ENCODE results near the gene ZG16. TPM values are rescaled to one million over a fixed set of nuclear protein-coding genes. Genes with fewer than 3 reads are reported as not detected.
A peak's percentile ranks its signal among the peaks of the same experiment; 100 is the strongest.

Gene ZG16
- total and polyA plus RNA-seq, 9 of the 15 experiments (the other 6 are each of a cell fraction or from before 2014, with no cell fraction given), result 0.04 TPM; not detected in 8

- TF ChIP-seq ZNF740 (CRISPR knock-in tag; IDR thresholded peaks at IDR 0.05) (no peak), ZNF740 (tag; IDR thresholded peaks at IDR 0.05) (no peak), MCM5 (IDR thresholded peaks at IDR 0.05; ENCODE audit: low read depth) (no peak), BACH1 (tag; IDR thresholded peaks at IDR 0.05) (no peak), TARDBP (IDR thresholded peaks at IDR 0.05) (no peak), EP400 (IDR thresholded peaks at IDR 0.05) (no peak)
These were observed 48.9 kb upstream of the ZG16 start (continued) for GRCh38 chr16:29729116-29729521.

- no peaks in the 10 kb centered on the region for H4K20me1 ChIP-seq (replicated peaks; ENCODE audit: control insufficient read depth, insufficient read depth, low read length)
- H3K9me3 ChIP-seq (replicated peaks; ENCODE audit: control insufficient read depth, insufficient read depth, low read depth, low read length), result no peaks in the 10 kb centered on the region
- FAIRE-seq, result no peak
- intact Hi-C loops (cut with micrococcal nuclease), result no loop called here
- H3K4me2 ChIP-seq (ENCODE audit: insufficient read depth, low read length), result no peak overlapping the region
- H3K79me2 ChIP-seq (ENCODE audit: control insufficient read depth, insufficient read depth, low read length), result no peaks in the 10 kb centered on the region
- 39% methylated on average over 7 of the region's 7 CpGs for WGBS (ENCODE audit: insufficient coverage, low coverage, missing lambda C conversion rate)
- H3K9me1 ChIP-seq (ENCODE audit: control insufficient read depth, insufficient read depth, low read length), result no peaks in the 10 kb centered on the region
- peaks cover 0 to 3% of the 10 kb centered on the region in 2 experiments; a peak in 4 of 5 replicates for H3K4me1 ChIP-seq (replicated peaks in 1 of 2; ENCODE audit: control insufficient read depth in 2 of 2, insufficient read depth in 2 of 2, low read length in 2 of 2)
- no TSS peak for BruUV-seq (replicated peaks)
- H2AFZ ChIP-seq (ENCODE audit: low read depth, low read length), result 0 out of 2 replicates have a peak overlapping the region, but pooled peaks have one; percentile 26
- H3K4me3 ChIP-seq, result no peak overlapping the region
- no peak for DNase-seq (ENCODE audit: extremely low read depth in 1 of 4, low spot score in 3 of 4)
- no peak overlapping the region for H3K27ac ChIP-seq (ENCODE audit: extremely low read depth, low read depth, low read length)
- ATAC-seq, result no peak
- ChIA-PET POLR2A (interaction anchor here (0.6 kb wide), 2 partner anchors 93 to 335 kb away, joined by 3 read pairs; partner anchors contain the start of gene ALDOA), CTCF (ENCODE audit: low intra/inter-chr PET ratio) (no interaction called here)
- in situ Hi-C loops (cut with MboI), result no loop called here
- no peaks in the 10 kb centered on the region for H3K27me3 ChIP-seq (ENCODE audit: control insufficient read depth in 2 of 2, insufficient read depth in 2 of 2, low read length in 2 of 2)
- H3K9ac ChIP-seq (ENCODE audit: insufficient read depth in 1 of 2, low read depth in 2 of 2, low read length in 2 of 2), result no peak overlapping the region
- no peaks in the 10 kb centered on the region for H3K36me3 ChIP-seq (ENCODE audit: control insufficient read depth, insufficient read depth, low read length)
- no peak for TF ChIP-seq U2AF2 (optimal IDR thresholded peaks at IDR 0.05; ENCODE audit: low read depth, low read length)
- no peak for TF ChIP-seq DPF2 (IDR thresholded peaks at IDR 0.05)
- TF ChIP-seq HMGN3 (IDR thresholded peaks at IDR 0.05; ENCODE audit: borderline replicate concordance, extremely low read depth, insufficient read length, low read depth, low read length), result no peak
- TF ChIP-seq MAFF (IDR thresholded peaks at IDR 0.05; ENCODE audit: low read length), result no peak
- TF ChIP-seq EGR1 (conservative IDR thresholded peaks at IDR 0.05), result no peak
- TF ChIP-seq ETS2 (tag; IDR thresholded peaks at IDR 0.05; ENCODE audit: borderline replicate concordance, poor library complexity, severe bottlenecking), result no peak
- TF ChIP-seq TCF7L2 (IDR thresholded peaks at IDR 0.05; ENCODE audit: low read depth, low read length), result no peak
- no peak for TF ChIP-seq RB1 (IDR thresholded peaks at IDR 0.05; ENCODE audit: low read depth)
- no peak for TF ChIP-seq NR2F6 (CRISPR knock-in tag; IDR thresholded peaks at IDR 0.05)
- TF ChIP-seq ZNF324 (CRISPR knock-in tag; IDR thresholded peaks at IDR 0.05), result no peak
- no peak for TF ChIP-seq CREB1 (IDR thresholded peaks at IDR 0.05)
- TF ChIP-seq CREB1 (CRISPR knock-in tag; IDR thresholded peaks at IDR 0.05), result no peak
These were observed 47.4 kb upstream of the ZG16 start for GRCh38 chr16:29730649-29731048.
